B cell (primary cell): ENCODE data around the gene C16orf54. TPM values are rescaled to one million over a fixed set of nuclear protein-coding genes. Genes with fewer than 3 reads are reported as not detected.

Experiments
- ATAC-seq: fragments of 200-7000 bp; cut with Tn5 transposase; one replicate; pipeline ENCODE4 v1.10.0; 2021; ENCODE audit warnings: low read depth, mild to moderate bottlenecking, moderate number of reproducible peaks, moderate library complexity
- CTCF ChIA-PET: fragments of 350-600 bp; sonication (Branson Sonifier 250); formaldehyde crosslinking; loops from one replicate; lab custom pipeline; 2021; ENCODE audit warnings: antibody characterized with exemption, inconsistent platforms; lab: Charles Lee
- POLR2A ChIA-PET: fragments of 350-600 bp; sonication (Branson Sonifier 250); formaldehyde crosslinking; loops from one replicate; lab custom pipeline; 2021; ENCODE audit warnings: antibody characterized with exemption; lab: Charles Lee
- DNase-seq: peaks from one replicate; pipeline ENCODE4 v3.0.0; 2013
- H2AFZ ChIP-seq: 2 replicates; pipeline ENCODE4 v1.6.1; 2012; ENCODE audit warnings: mild to moderate bottlenecking, low read depth, low read length; ENCODE audit not compliant: insufficient read depth, poor library complexity, severe bottlenecking
- H3K27ac ChIP-seq, 2 donors: 1 replicate in 1 of 2; 2 replicates in 1 of 2; pipeline ENCODE4 v1.5.1; 2012 to 2013; ENCODE audit warnings: low read length in 2 of 2, mild to moderate bottlenecking in 2 of 2, moderate library complexity in 1 of 2
- H3K27me3 ChIP-seq, 4 experiments: fragments of 200-600 bp in 1 of 4; sonication (generic) in 1 of 4; replicated peaks in 1 of 4; 1 replicate in 2 of 4; 2 replicates in 2 of 4; pipeline versions ENCODE4 v1.6.1 to v1.7.0; 2013 to 2016; ENCODE audit warnings: low read length in 3 of 4, mild to moderate bottlenecking in 2 of 4, mixed read lengths in 1 of 4, moderate library complexity in 1 of 4; ENCODE audit not compliant: insufficient read depth in 4 of 4, control insufficient read depth in 3 of 4; ENCODE audit errors: control extremely low read depth in 1 of 4
- H3K36me3 ChIP-seq, 2 experiments: replicated peaks in 1 of 2; 1 replicate in 1 of 2; 2 replicates in 1 of 2; pipeline versions ENCODE4 v1.6.1 to v1.7.1; 2013; ENCODE audit warnings: low read length in 1 of 2; ENCODE audit not compliant: insufficient read depth in 2 of 2, control insufficient read depth in 1 of 2; ENCODE audit errors: control extremely low read depth in 1 of 2, extremely low read depth in 1 of 2
- H3K4me1 ChIP-seq, 2 donors: fragments of 200-600 bp in 1 of 2; sonication (generic) in 1 of 2; 1 replicate in 1 of 2; 2 replicates in 1 of 2; pipeline versions ENCODE4 v1.5.1 to v1.6.1; 2013 to 2017; ENCODE audit warnings: low read length in 2 of 2; ENCODE audit not compliant: control insufficient read depth in 2 of 2, insufficient read depth in 2 of 2
- H3K4me2 ChIP-seq: replicated peaks from 2 replicates; pipeline ENCODE3; 2012; ENCODE audit warnings: mild to moderate bottlenecking, low read depth, low read length; ENCODE audit not compliant: poor library complexity, severe bottlenecking
- H3K4me3 ChIP-seq, 5 experiments: fragments of 200-600 bp in 1 of 5; sonication (generic) in 1 of 5; 1 replicate in 3 of 5; 2 replicates in 2 of 5; pipeline versions ENCODE4 v1.5.1 to v1.7.0; 2011 to 2016; ENCODE audit warnings: low read length in 4 of 5, mild to moderate bottlenecking in 4 of 5, low read depth in 2 of 5, control low read depth in 1 of 5, moderate library complexity in 1 of 5; ENCODE audit not compliant: insufficient read depth in 1 of 5; ENCODE audit errors: control extremely low read depth in 1 of 5, extremely low read depth in 1 of 5
- H3K79me2 ChIP-seq: fragments of 200-600 bp; sonication (generic); one replicate; pipeline ENCODE4 v1.6.0; 2016; ENCODE audit warnings: low read length; ENCODE audit not compliant: control insufficient read depth, insufficient read depth
- H3K9ac ChIP-seq: fragments of 200-600 bp; sonication (generic); 2 replicates; pipeline ENCODE4 v1.6.1; 2017; ENCODE audit warnings: mild to moderate bottlenecking, low read length, moderate library complexity
- H3K9me3 ChIP-seq, 3 donors: one replicate each; pipeline versions ENCODE4 v1.6.1 to v1.7.1; 2013; ENCODE audit warnings: low read length in 2 of 3; ENCODE audit not compliant: control insufficient read depth in 2 of 3, insufficient read depth in 1 of 3; ENCODE audit errors: control extremely low read depth in 1 of 3
- H4K20me1 ChIP-seq: 2 replicates; pipeline ENCODE4 v1.6.0; 2012; ENCODE audit warnings: mild to moderate bottlenecking, low read length; ENCODE audit not compliant: insufficient read depth, control insufficient read depth, poor library complexity, severe bottlenecking
- H3K27ac Mint-ChIP-seq: one replicate; pipeline ENCODE4 v1.8.0; 2021; ENCODE audit warnings: mixed read lengths
- H3K27me3 Mint-ChIP-seq: one replicate; pipeline ENCODE4 v1.8.0; 2021; ENCODE audit warnings: mixed read lengths
- H3K4me1 Mint-ChIP-seq: one replicate; pipeline ENCODE4 v1.8.0; 2021; ENCODE audit warnings: mixed read lengths
- H3K4me3 Mint-ChIP-seq: one replicate; pipeline ENCODE4 v1.8.0; 2021; ENCODE audit warnings: mixed read lengths
- H3K9me3 Mint-ChIP-seq: one replicate; pipeline ENCODE4 v1.8.0; 2022; ENCODE audit warnings: mixed read lengths; ENCODE audit not compliant: insufficient read depth
- CTCF ChIP-seq: fragments of 200-600 bp; IDR thresholded peaks from one replicate; pipeline ENCODE4 v1.8.0; 2022; ENCODE audit warnings: antibody characterized with exemption, mild to moderate bottlenecking
- EZH2 ChIP-seq: IDR thresholded peaks from 2 replicates; pipeline ENCODE4 v1.6.1; 2012; ENCODE audit warnings: borderline replicate concordance, low read depth, mild to moderate bottlenecking, moderate library complexity, low read length; ENCODE audit not compliant: insufficient read depth, poor library complexity, severe bottlenecking
- WGBS: methylation state at CpG from one replicate; pipeline ENCODE4 v1.1.5; 2013; ENCODE audit warnings: missing lambda C conversion rate; ENCODE audit not compliant: insufficient coverage; 5-methylcytosine and 5-hydroxymethylcytosine counted together
- intact Hi-C: fragments of 100-400 bp; cut with micrococcal nuclease; formaldehyde crosslinking; loops from one replicate; pipeline ENCODE4 v1.10.0; 2022
- polyA plus RNA-seq: library from polyadenylated mRNA; depleted of rRNA; stranded (reverse); fragments of >200 nt; gene quantifications from 2 replicates; pipeline ENCODE4 v1.2.3, GENCODE V29; 2012
- total RNA-seq, 2 donors: library from RNA; stranded (reverse); fragments of 120-200 nt in 1 of 2; gene quantifications; 1 replicate in 1 of 2; 2 replicates in 1 of 2; pipeline versions ENCODE4 v1.2.3 to v1.2.4, GENCODE V29; 2013 to 2022

Gene C16orf54
- total and polyA plus RNA-seq, 2 donors (not counting 1 experiment from before 2014, with no cell fraction given) = 44.0 to 68.3 TPM

DNA sequence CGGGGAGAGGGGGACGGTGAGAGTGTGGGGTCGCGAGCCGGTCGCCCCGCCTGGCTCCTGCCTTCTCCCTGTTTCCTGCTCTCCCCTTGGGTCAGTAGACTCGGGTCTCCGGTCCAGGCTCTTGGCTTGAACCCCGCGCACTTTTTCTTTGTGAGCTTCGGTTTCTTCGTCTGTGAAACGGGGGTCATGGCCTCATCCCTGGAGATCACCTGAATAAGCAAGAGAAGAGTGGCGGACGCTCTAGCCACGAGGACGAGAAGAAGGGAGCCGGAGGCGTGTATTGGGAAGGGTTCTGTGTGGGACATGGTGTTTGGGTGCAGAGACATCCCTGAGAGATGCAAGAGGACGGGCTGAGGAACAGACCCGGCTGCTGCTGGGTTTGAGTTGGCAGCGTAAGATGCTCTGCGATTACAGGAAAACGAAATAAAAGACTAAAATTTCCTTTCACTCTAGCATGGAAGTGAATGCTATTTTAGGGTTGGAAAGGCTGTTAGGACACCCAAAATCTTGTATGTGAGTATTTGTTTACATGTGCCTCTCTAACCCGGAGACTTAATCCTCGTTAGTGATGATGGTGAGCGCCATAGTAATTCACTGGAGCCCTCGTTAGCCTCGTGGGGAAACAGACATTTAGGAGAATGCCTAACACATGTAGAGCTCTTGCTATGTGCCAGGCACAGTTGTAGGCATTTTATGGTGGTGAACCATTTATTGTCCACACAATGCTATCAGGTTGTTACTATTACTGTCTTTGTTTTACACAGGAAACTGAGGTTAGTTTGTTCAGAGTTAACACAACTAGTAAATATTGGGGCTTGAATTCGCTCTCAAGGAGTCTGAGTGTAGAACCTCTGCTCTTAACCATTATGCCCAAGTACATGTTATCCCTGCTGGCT, 45.4 kb upstream of the C16orf54 start:
- no peaks in the 10 kb centered on the region for H3K36me3 ChIP-seq
- DNase-seq = no peak
- POLR2A ChIA-PET = interaction anchor here (0.5 to 2.5 kb wide), 12 partner anchors 12 to 1344 kb away, joined by 3 to 24 read pairs (median 6); partner anchors contain the start of genes C16orf54, MAZ, PAGR1 and PRRT2
- H3K27ac Mint-ChIP-seq = peak overlapping the region; percentile 99
- peak overlapping the region; percentile 65 to 93 (median 78) for H3K4me3 ChIP-seq
- ATAC-seq = no peak
- peaks cover 30% of the 10 kb centered on the region for H3K4me1 Mint-ChIP-seq
- under 1% methylated on average over 25 of the region's 31 CpGs for WGBS
- no peaks in the 10 kb centered on the region for H3K9me3 ChIP-seq
- no peaks in the 10 kb centered on the region for H3K9me3 Mint-ChIP-seq
- H3K4me2 ChIP-seq = peak overlapping the region; percentile 98
- no peaks in the 10 kb centered on the region for H4K20me1 ChIP-seq
- intact Hi-C loops = loop anchor here (1.0 to 5.0 kb wide), 7 partner anchors 14 to 206 kb away; partner anchors contain the start of genes CDIPT, INO80E, PAGR1 and TAOK2
- H3K27me3 ChIP-seq = no peaks in the 10 kb centered on the region
- peak overlapping the region; percentile 51 to 77 for H3K27ac ChIP-seq
- CTCF ChIA-PET = interaction anchor here (1.0 to 3.8 kb wide), 17 partner anchors 9 to 91 kb away, joined by 3 to 25 read pairs (median 7); partner anchors contain the start of genes MAZ, MVP and PAGR1
- TF ChIP-seq CTCF (no peak), EZH2 (no peak)
- H3K4me1 ChIP-seq = peaks cover 17 to 29% of the 10 kb centered on the region in 2 donors
- H3K27me3 Mint-ChIP-seq = no peaks in the 10 kb centered on the region
- peak overlapping the region; percentile 89 for H2AFZ ChIP-seq
- peak overlapping the region; percentile 87 for H3K9ac ChIP-seq
- peak overlapping the region; percentile 99 for H3K4me3 Mint-ChIP-seq
- H3K79me2 ChIP-seq = peaks cover 49% of the 10 kb centered on the region
